AG04450 (cell line): ENCODE results near the gene ARL6IP4. TPM values are rescaled to one million over a fixed set of nuclear protein-coding genes. Genes with fewer than 3 reads are reported as not detected.

Source experiments
- CTCF ChIA-PET: fragments of 300-600, 350-600 bp; formaldehyde crosslinking; extraction: SDS; loops from one replicate; lab custom pipeline; 2022; ENCODE audit warnings: antibody characterized with exemption, inconsistent platforms; lab: Charles Lee
- POLR2A ChIA-PET: fragments of 350-600 bp; formaldehyde crosslinking; extraction: SDS; loops from one replicate; lab custom pipeline; 2021; ENCODE audit warnings: antibody characterized with exemption, inconsistent platforms; lab: Yijun Ruan, JAX
- DNase-seq: peaks from one replicate; pipeline ENCODE4 v3.0.0-alpha.2; 2011; ENCODE audit warnings: low read depth, low spot score
- H3K27ac ChIP-seq: one replicate; pipeline ENCODE4 v1.5.1; 2012; ENCODE audit warnings: low read depth, low read length, control low read depth
- H3K27me3 ChIP-seq: one replicate; pipeline ENCODE4 v1.6.0; 2012; ENCODE audit warnings: low read length; ENCODE audit not compliant: control insufficient read depth, insufficient read depth
- H3K4me3 ChIP-seq: 2 replicates; pipeline ENCODE4 v1.5.1; 2011; ENCODE audit warnings: mild to moderate bottlenecking, low read depth, low read length, control low read depth
- H3K9me3 ChIP-seq: 2 replicates; pipeline ENCODE4 v1.5.1; 2012; ENCODE audit warnings: low read length; ENCODE audit not compliant: control insufficient read depth, insufficient read depth
- polyA plus RNA-seq: library from polyadenylated mRNA; depleted of rRNA; stranded (reverse); fragments of >200 nt; gene quantifications from 2 replicates; pipeline ENCODE4 v1.2.3, GENCODE V29; 2011; rRNA removed
- small RNA-seq: library from RNA; depleted of rRNA; stranded (forward); fragments of <200 nt; gene quantifications from one replicate; pipeline ENCODE3, GENCODE V24; 2012; ENCODE audit warnings: low read depth; ENCODE audit not compliant: insufficient read length
- TF ChIP-seq, protein P1 (sequence below): IDR thresholded peaks from 2 replicates; pipeline ENCODE4 v1.5.1; 2011; ENCODE audit warnings: low read depth, low read length, control low read depth, inconsistent platforms

The ARL6IP4 gene
- polyA plus RNA-seq, 1 experiment: 185 TPM

DNA sequence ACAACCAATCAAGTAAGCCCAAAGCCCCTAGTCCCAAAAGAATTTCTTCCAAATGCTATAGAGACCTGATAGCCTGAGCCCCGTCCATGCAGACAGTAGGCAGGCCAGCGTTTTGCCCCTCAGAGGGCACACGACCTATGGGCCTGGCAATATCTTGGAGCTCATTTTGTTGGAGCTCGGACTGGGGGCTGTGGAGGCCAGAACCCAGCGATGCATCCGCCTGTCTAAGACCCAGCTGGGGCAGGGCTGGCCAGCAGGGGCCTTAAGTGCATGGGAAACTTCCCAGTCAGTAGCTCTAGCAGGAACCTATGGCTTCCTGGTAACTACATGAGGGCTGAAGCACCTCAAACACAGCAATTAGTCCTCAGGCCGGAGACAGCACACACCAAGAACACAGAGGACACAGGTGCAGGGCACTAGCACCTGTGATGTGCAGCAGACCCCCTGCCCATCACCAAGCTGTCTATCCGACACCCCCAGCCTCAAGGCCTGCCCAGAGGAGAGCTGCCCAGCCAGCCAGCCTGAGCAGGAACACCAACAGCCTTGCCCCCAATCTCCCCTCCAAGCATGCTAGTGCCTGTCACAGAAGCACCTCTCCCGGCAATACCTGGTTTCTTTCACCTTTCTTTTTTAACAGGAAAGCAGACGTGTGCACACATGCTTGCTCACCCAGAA lies 50.8 kb downstream of the ARL6IP4 start:
- Histone ChIP-seq H3K27ac (no peak overlapping the region), H3K9me3 (no peaks in the 10 kb centered on the region), H3K27me3 (no peaks in the 10 kb centered on the region), H3K4me3 (no peak overlapping the region)
- ChIA-PET POLR2A (interaction anchor here (0.5 to 0.9 kb wide), 2 partner anchors 11 to 195 kb away, joined by 4 to 5 read pairs; no protein-coding TSS in a partner anchor), CTCF (no interaction called here)
- TF ChIP-seq, protein P1, sequence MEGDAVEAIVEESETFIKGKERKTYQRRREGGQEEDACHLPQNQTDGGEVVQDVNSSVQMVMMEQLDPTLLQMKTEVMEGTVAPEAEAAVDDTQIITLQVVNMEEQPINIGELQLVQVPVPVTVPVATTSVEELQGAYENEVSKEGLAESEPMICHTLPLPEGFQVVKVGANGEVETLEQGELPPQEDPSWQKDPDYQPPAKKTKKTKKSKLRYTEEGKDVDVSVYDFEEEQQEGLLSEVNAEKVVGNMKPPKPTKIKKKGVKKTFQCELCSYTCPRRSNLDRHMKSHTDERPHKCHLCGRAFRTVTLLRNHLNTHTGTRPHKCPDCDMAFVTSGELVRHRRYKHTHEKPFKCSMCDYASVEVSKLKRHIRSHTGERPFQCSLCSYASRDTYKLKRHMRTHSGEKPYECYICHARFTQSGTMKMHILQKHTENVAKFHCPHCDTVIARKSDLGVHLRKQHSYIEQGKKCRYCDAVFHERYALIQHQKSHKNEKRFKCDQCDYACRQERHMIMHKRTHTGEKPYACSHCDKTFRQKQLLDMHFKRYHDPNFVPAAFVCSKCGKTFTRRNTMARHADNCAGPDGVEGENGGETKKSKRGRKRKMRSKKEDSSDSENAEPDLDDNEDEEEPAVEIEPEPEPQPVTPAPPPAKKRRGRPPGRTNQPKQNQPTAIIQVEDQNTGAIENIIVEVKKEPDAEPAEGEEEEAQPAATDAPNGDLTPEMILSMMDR: no peak
- no peak for DNase-seq

Small RNA genes lying within 50 kb of the gene (small RNA-seq; reads per million reads assigned to genes)
- gene ARL6IP4 (not detected), gene MIR4304 (not detected)

Other genes starting within 250 kb of the ARL6IP4 start
- gene HCAR1, start 249.8 kb upstream of the ARL6IP4 start, polyA plus RNA-seq: 0.02 and 0.05 TPM in 2 replicates
- gene DENR, start 227.9 kb upstream of the ARL6IP4 start, polyA plus RNA-seq: 34.8 and 47.8 TPM in 2 replicates
- gene CCDC62, start 206.1 kb upstream of the ARL6IP4 start, polyA plus RNA-seq: 0.06 and 0.10 TPM in 2 replicates
- gene HIP1R, start 145.2 kb upstream of the ARL6IP4 start, polyA plus RNA-seq: 7.2 and 10.7 TPM in 2 replicates
- 23.9 and 24.5 TPM in 2 replicates for gene VPS37B, start 84.6 kb upstream of the ARL6IP4 start, polyA plus RNA-seq
- gene ABCB9, start 14.2 kb upstream of the ARL6IP4 start, polyA plus RNA-seq: 3.4 and 5.0 TPM in 2 replicates
- gene OGFOD2, start 5.4 kb upstream of the ARL6IP4 start, polyA plus RNA-seq: 6.1 and 8.9 TPM in 2 replicates
- 1.3 and 2.2 TPM in 2 replicates for gene PITPNM2, start 170.4 kb downstream of the ARL6IP4 start, polyA plus RNA-seq